SK-N-SH (cell line): ENCODE measurements around the gene THADA. TPM values are rescaled to one million over a fixed set of nuclear protein-coding genes. Genes with fewer than 3 reads are reported as not detected.

Experiments
- CTCF ChIA-PET: fragments of 300-600, 350-600 bp; formaldehyde crosslinking; extraction: SDS; loops from one replicate; lab custom pipeline; 2021; lab: Yijun Ruan, JAX
- POLR2A ChIA-PET: fragments of 350-600 bp; sonication (Branson Sonifier 250); formaldehyde crosslinking; extraction: SDS; loops from one replicate; lab custom pipeline; 2020; ENCODE audit warnings: antibody characterized with exemption, inconsistent platforms; lab: Yijun Ruan, JAX
- DNase-seq: peaks from one replicate; pipeline ENCODE4 v3.0.0; 2012
- H2AFZ ChIP-seq: fragments of 200-600 bp; sonication (generic); 2 replicates; pipeline ENCODE4 v1.8.1; 2016; ENCODE audit warnings: antibody characterized with exemption, mild to moderate bottlenecking, low read depth
- H3F3A ChIP-seq: fragments of 200-600 bp; sonication (generic); replicated peaks from 2 replicates; pipeline ENCODE3; 2016; ENCODE audit warnings: antibody characterized with exemption, mild to moderate bottlenecking; ENCODE audit not compliant: insufficient read depth
- H3K27ac ChIP-seq, 2 experiments: fragments of 200-500 bp in 1 of 2; fragments of 200-600 bp in 1 of 2; sonication (Bioruptor generic) in 1 of 2; sonication (generic), shearing (Covaris generic) in 1 of 2; 2 replicates each; pipeline versions ENCODE4 v1.5.1 to v1.6.1; 2014 to 2016; ENCODE audit warnings: low read depth in 2 of 2, inconsistent platforms in 1 of 2, low read length in 1 of 2, mild to moderate bottlenecking in 1 of 2, mixed read lengths in 1 of 2
- H3K27me3 ChIP-seq: fragments of 200-600 bp; sonication (generic), shearing (Covaris generic); 2 replicates; pipeline ENCODE4 v1.6.1; 2016; ENCODE audit warnings: mixed run types; ENCODE audit not compliant: insufficient read depth
- H3K36me3 ChIP-seq, 2 experiments: fragments of 200-500 bp in 1 of 2; fragments of 200-600 bp in 1 of 2; sonication (Bioruptor generic) in 1 of 2; sonication (generic) in 1 of 2; replicated peaks in 1 of 2; 2 replicates each; pipeline versions ENCODE3 to v1.5.1; 2014 to 2016; ENCODE audit warnings: low read length in 1 of 2, mild to moderate bottlenecking in 1 of 2; ENCODE audit not compliant: insufficient read depth in 2 of 2, control insufficient read depth in 1 of 2
- H3K4me1 ChIP-seq, 2 experiments: fragments of 200-500 bp in 1 of 2; fragments of 200-600 bp in 1 of 2; sonication (Bioruptor generic) in 1 of 2; sonication (generic), shearing (Covaris generic) in 1 of 2; 2 replicates each; pipeline versions ENCODE4 v1.5.1 to v1.6.1; 2014 to 2016; ENCODE audit warnings: low read depth in 1 of 2, low read length in 1 of 2, mixed run types in 1 of 2; ENCODE audit not compliant: insufficient read depth in 2 of 2, control insufficient read depth in 1 of 2
- H3K4me2 ChIP-seq: fragments of 200-600 bp; sonication (generic), shearing (Covaris generic); 2 replicates; pipeline ENCODE4 v1.6.1; 2017; ENCODE audit warnings: mixed run types
- H3K4me3 ChIP-seq, 2 experiments: fragments of 200-500 bp in 1 of 2; fragments of 200-600 bp in 1 of 2; sonication (Bioruptor generic) in 1 of 2; sonication (generic), shearing (Covaris generic) in 1 of 2; 2 replicates each; pipeline versions ENCODE4 v1.5.1 to v1.8.1; 2014 to 2016; ENCODE audit warnings: low read depth in 2 of 2, inconsistent platforms in 1 of 2, low read length in 1 of 2, mild to moderate bottlenecking in 1 of 2, mixed read lengths in 1 of 2, moderate library complexity in 1 of 2
- H3K79me2 ChIP-seq: fragments of 200-600 bp; sonication (generic); 2 replicates; pipeline ENCODE4 v1.8.1; 2017; ENCODE audit warnings: mild to moderate bottlenecking; ENCODE audit not compliant: insufficient read depth
- H3K9ac ChIP-seq: fragments of 200-600 bp; sonication (generic); 2 replicates; pipeline ENCODE4 v1.6.1; 2017; ENCODE audit warnings: mixed run types
- H3K9me2 ChIP-seq: fragments of 200-600 bp; sonication (generic); 2 replicates; pipeline ENCODE4 v1.6.1; 2017; ENCODE audit warnings: mixed run types
- H3K9me3 ChIP-seq: fragments of 200-600 bp; sonication (generic); 2 replicates; pipeline ENCODE4 v1.6.1; 2017; ENCODE audit warnings: mixed run types, mild to moderate bottlenecking, moderate library complexity
- H4K20me1 ChIP-seq: fragments of 200-600 bp; sonication (generic); 2 replicates; pipeline ENCODE4 v1.6.1; 2017; ENCODE audit warnings: mild to moderate bottlenecking, mixed run types; ENCODE audit not compliant: insufficient read depth
- ELF1 ChIP-seq: IDR thresholded peaks from 2 replicates; pipeline ENCODE4 v1.4.0; 2012
- EZH2phosphoT487 ChIP-seq: fragments of 200-600 bp; sonication (generic); IDR thresholded peaks from 2 replicates; pipeline ENCODE4 v1.6.1; 2017; ENCODE audit warnings: low read depth, mixed run types, mild to moderate bottlenecking, antibody characterized with exemption, moderate library complexity, borderline replicate concordance
- FOSL2 ChIP-seq: IDR thresholded peaks from 2 replicates; pipeline ENCODE4 v1.4.0; 2012; ENCODE audit warnings: low read depth, mild to moderate bottlenecking, moderate library complexity, borderline replicate concordance
- FOXM1 ChIP-seq: IDR thresholded peaks from 2 replicates; pipeline ENCODE4 v1.4.0; 2012; ENCODE audit warnings: low read depth, mild to moderate bottlenecking
- GABPA ChIP-seq: IDR thresholded peaks from 2 replicates; pipeline ENCODE4 v1.4.0; 2012; ENCODE audit warnings: low read depth, mild to moderate bottlenecking
- RFX5 ChIP-seq: IDR thresholded peaks from 2 replicates; pipeline ENCODE4 v1.6.1; 2012; ENCODE audit warnings: mild to moderate bottlenecking, improper control_type of control experiment, low read length
- SMC3 ChIP-seq: IDR thresholded peaks from 2 replicates; pipeline ENCODE4 v1.6.1; 2012; ENCODE audit warnings: low read depth, low read length, improper control_type of control experiment
- TAF1 ChIP-seq: IDR thresholded peaks from 2 replicates; pipeline ENCODE4 v1.6.1; 2012; ENCODE audit warnings: low read depth, mild to moderate bottlenecking, low read length, moderate library complexity, borderline replicate concordance
- YY1 ChIP-seq: IDR thresholded peaks from 2 replicates; pipeline ENCODE4 v1.4.0; 2012; ENCODE audit warnings: low read depth, mild to moderate bottlenecking
- WGBS: methylation state at CpG from one replicate; pipeline ENCODE4 v1.1.6; 2017; ENCODE audit warnings: low lambda C conversion rate; 5-methylcytosine and 5-hydroxymethylcytosine counted together
- polyA plus RNA-seq, 3 experiments: library from polyadenylated mRNA; depleted of rRNA; stranded (reverse); fragments of >200 nt; gene quantifications; 2 replicates each; pipeline ENCODE4 v1.2.3, GENCODE V29; 2012
- TF ChIP-seq, protein P1 (sequence below): IDR thresholded peaks from 2 replicates; pipeline ENCODE4 v1.4.0; 2012; ENCODE audit warnings: low read depth

THADA gene
- polyA plus RNA-seq, 1 of the 3 experiments (the other 2 are of a cell fraction), result 25.6 TPM

DNA sequence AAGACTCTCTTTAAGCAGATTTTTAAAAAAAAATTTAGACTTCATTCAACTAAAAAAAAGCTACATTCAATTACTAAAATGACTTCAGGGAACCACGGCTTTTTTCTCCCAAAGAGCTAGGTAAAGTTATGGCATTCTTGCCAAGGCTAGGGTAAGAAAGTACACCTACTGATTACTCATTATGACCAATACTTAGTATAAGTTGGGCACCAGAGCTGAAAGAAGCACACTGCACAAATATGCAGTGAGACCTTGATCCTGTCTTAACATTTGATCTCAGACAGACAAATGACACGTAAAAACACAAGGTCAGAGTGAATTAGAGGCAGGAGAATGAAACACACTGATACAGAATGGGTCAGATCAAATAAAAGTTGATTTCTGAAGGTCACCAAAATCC is 88.7 kb downstream of the THADA start:
- no peaks in the 10 kb centered on the region for H3K79me2 ChIP-seq
- peaks cover 0 to 15% of the 10 kb centered on the region in 2 experiments; a peak in 1 of 4 replicates for H3K4me1 ChIP-seq
- H3K9ac ChIP-seq, result no peak overlapping the region
- H2AFZ ChIP-seq, result no peak overlapping the region
- 83% methylated on average over 2 of the region's 2 CpGs for WGBS
- no peaks in the 10 kb centered on the region for H3K9me3 ChIP-seq
- no peaks in the 10 kb centered on the region for H3K9me2 ChIP-seq
- TF ChIP-seq RFX5 (no peak), EZH2phosphoT487 (no peak), FOXM1 (no peak), YY1 (no peak), FOSL2 (no peak), SMC3 (no peak), TAF1 (no peak), ELF1 (no peak), GABPA (no peak)
- TF ChIP-seq, protein P1, sequence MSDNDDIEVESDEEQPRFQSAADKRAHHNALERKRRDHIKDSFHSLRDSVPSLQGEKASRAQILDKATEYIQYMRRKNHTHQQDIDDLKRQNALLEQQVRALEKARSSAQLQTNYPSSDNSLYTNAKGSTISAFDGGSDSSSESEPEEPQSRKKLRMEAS, result no peak
- no peaks in the 10 kb centered on the region for H4K20me1 ChIP-seq
- H3K36me3 ChIP-seq, result peaks cover 18 to 40% of the 10 kb centered on the region in 2 experiments
- POLR2A ChIA-PET, result no interaction called here
- no peak overlapping the region for H3K4me2 ChIP-seq
- peaks cover 11% of the 10 kb centered on the region for H3F3A ChIP-seq
- H3K4me3 ChIP-seq, result no peak overlapping the region
- DNase-seq, result no peak
- CTCF ChIA-PET, result interaction anchor here (0.7 to 1.1 kb wide), 3 partner anchors 13 to 533 kb away, joined by 3 to 4 read pairs (median 3); no protein-coding TSS in a partner anchor
- no peak overlapping the region for H3K27ac ChIP-seq
- no peaks in the 10 kb centered on the region for H3K27me3 ChIP-seq

DNA sequence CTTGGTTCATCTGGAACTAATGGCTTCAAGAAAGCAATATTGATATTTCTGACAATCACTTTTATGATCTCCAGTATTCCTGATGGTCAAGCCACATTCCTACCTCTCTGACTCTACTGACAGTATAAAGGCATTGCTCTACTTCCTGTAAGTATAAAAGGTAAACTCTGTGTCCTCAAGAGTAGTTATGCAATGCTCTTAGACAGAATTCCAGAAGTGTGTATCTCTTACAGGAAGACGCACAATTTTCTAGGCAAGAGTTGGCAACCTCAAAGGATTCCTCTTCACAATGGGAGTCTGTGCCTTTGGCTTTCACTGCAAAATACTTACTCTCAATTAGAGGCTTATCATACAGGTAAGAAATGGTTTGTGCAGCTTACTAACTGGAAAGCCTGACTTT is 100.1 kb downstream of the THADA start:
- Histone ChIP-seq H3F3A (peaks cover 4% of the 10 kb centered on the region), H3K27me3 (no peaks in the 10 kb centered on the region), H3K4me2 (no peak overlapping the region), H3K4me1 (peaks cover 0 to 3% of the 10 kb centered on the region in 2 experiments; a peak in 1 of 4 replicates), H3K27ac (no peak overlapping the region), H2AFZ (no peak overlapping the region), H3K36me3 (peaks cover 16 to 25% of the 10 kb centered on the region in 2 experiments), H3K9ac (no peak overlapping the region), H3K9me3 (no peaks in the 10 kb centered on the region), H3K4me3 (no peak overlapping the region), H4K20me1 (no peaks in the 10 kb centered on the region), H3K79me2 (no peaks in the 10 kb centered on the region), H3K9me2 (no peaks in the 10 kb centered on the region)
- ChIA-PET CTCF (interaction anchor here (1.0 to 1.8 kb wide), 2 partner anchors 11 to 46 kb away, joined by 3 to 4 read pairs; no protein-coding TSS in a partner anchor), POLR2A (no interaction called here)
- 86% methylated on average over 1 of the region's 1 CpG for WGBS
- DNase-seq, result no peak
- TF ChIP-seq FOSL2, result no peak
- no peak for TF ChIP-seq SMC3

DNA sequence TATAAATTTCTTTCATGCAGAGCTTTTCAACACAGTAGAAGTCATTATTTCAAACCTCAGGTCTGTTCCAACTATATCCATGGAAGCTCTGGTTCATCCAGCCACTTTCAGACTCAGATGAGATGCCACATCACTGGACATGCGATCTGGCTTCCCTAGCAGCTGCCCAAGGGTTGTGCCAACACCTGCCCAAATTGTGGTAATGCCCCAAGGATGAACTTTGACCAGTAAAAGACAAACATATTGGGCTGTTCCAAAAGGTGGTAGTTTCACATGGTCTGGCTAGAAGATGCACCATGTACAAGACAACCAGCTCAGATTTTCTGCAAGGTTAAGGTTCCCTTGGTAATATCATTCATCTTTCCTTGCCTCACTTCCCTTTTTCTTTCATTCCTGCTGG is 101.9 kb downstream of the THADA start:
- H3K27ac ChIP-seq, result no peak overlapping the region
- ChIA-PET POLR2A (no interaction called here), CTCF (interaction anchor here (0.6 to 3.8 kb wide), 12 partner anchors 9 to 666 kb away, joined by 3 to 21 read pairs (median 4); no protein-coding TSS in a partner anchor)
- H3K4me2 ChIP-seq, result no peak overlapping the region
- peaks cover 0 to 3% of the 10 kb centered on the region in 2 experiments; a peak in 1 of 4 replicates for H3K4me1 ChIP-seq
- H4K20me1 ChIP-seq, result no peaks in the 10 kb centered on the region
- TF ChIP-seq ELF1 (no peak), FOXM1 (no peak), EZH2phosphoT487 (no peak)
- H3K9me3 ChIP-seq, result no peaks in the 10 kb centered on the region
- no peak for DNase-seq
- H3K79me2 ChIP-seq, result no peaks in the 10 kb centered on the region
- H3K4me3 ChIP-seq, result no peak overlapping the region
- no peak overlapping the region for H3K9ac ChIP-seq
- H3K9me2 ChIP-seq, result no peaks in the 10 kb centered on the region
- peaks cover 10 to 24% of the 10 kb centered on the region in 2 experiments for H3K36me3 ChIP-seq
- H2AFZ ChIP-seq, result no peak overlapping the region
- WGBS, result 100% methylated on average over 1 of the region's 1 CpG
- H3K27me3 ChIP-seq, result no peaks in the 10 kb centered on the region
- peaks cover 21% of the 10 kb centered on the region for H3F3A ChIP-seq
